ENCODE measurements around the gene ADARB2.
"Not testable (repeated sequence)": the region's sequence is repeated elsewhere in the genome, so short reads cannot be mapped to it uniquely, and the experiment has no call there.

DNA sequence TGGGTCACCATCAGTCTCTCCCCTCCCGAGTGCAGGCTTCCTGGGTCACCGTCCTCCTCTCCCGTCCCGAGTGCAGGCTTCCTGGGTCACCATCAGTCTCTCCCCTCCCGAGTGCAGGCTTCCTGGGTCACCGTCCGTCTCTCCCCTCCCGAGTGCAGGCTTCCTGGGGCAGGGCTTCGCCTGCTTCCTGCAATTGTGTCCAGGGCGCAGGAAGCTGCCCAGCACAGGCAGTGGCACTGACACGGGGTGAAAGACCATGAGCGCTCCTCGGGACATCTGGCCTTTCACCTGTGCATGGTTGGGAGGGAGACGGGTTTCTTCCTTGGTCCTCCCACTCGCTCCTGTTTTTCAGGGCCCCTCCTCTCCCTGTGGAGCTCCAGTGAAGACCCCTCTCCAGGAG is 339.2 kb downstream of the ADARB2 start:
- TF ChIP-seq, protein P1, sequence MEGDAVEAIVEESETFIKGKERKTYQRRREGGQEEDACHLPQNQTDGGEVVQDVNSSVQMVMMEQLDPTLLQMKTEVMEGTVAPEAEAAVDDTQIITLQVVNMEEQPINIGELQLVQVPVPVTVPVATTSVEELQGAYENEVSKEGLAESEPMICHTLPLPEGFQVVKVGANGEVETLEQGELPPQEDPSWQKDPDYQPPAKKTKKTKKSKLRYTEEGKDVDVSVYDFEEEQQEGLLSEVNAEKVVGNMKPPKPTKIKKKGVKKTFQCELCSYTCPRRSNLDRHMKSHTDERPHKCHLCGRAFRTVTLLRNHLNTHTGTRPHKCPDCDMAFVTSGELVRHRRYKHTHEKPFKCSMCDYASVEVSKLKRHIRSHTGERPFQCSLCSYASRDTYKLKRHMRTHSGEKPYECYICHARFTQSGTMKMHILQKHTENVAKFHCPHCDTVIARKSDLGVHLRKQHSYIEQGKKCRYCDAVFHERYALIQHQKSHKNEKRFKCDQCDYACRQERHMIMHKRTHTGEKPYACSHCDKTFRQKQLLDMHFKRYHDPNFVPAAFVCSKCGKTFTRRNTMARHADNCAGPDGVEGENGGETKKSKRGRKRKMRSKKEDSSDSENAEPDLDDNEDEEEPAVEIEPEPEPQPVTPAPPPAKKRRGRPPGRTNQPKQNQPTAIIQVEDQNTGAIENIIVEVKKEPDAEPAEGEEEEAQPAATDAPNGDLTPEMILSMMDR (IDR thresholded peaks at IDR 0.05; ENCODE audit: insufficient read depth, low read length), result not testable (repeated sequence)
- TF ChIP-seq, protein P2, sequence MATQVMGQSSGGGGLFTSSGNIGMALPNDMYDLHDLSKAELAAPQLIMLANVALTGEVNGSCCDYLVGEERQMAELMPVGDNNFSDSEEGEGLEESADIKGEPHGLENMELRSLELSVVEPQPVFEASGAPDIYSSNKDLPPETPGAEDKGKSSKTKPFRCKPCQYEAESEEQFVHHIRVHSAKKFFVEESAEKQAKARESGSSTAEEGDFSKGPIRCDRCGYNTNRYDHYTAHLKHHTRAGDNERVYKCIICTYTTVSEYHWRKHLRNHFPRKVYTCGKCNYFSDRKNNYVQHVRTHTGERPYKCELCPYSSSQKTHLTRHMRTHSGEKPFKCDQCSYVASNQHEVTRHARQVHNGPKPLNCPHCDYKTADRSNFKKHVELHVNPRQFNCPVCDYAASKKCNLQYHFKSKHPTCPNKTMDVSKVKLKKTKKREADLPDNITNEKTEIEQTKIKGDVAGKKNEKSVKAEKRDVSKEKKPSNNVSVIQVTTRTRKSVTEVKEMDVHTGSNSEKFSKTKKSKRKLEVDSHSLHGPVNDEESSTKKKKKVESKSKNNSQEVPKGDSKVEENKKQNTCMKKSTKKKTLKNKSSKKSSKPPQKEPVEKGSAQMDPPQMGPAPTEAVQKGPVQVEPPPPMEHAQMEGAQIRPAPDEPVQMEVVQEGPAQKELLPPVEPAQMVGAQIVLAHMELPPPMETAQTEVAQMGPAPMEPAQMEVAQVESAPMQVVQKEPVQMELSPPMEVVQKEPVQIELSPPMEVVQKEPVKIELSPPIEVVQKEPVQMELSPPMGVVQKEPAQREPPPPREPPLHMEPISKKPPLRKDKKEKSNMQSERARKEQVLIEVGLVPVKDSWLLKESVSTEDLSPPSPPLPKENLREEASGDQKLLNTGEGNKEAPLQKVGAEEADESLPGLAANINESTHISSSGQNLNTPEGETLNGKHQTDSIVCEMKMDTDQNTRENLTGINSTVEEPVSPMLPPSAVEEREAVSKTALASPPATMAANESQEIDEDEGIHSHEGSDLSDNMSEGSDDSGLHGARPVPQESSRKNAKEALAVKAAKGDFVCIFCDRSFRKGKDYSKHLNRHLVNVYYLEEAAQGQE (IDR thresholded peaks at IDR 0.05; ENCODE audit: insufficient replicate concordance, low read depth), result not testable (repeated sequence)
- TF ChIP-seq POLR2AphosphoS5 (IDR thresholded peaks at IDR 0.05; ENCODE audit: low read depth), result not testable (repeated sequence)

Data from HL-60 (cell line).